Measurements from ENCODE around the gene ITGAD. TPM values are rescaled to one million over a fixed set of nuclear protein-coding genes. Genes with fewer than 3 reads are reported as not detected.

Gene ITGAD
- total RNA-seq, 1 experiment from 2014 or later: not detected

- peak; percentile 45; the same call in 1 of the 2 replicates for TF ChIP-seq ZNF281 (CRISPR knock-in tag; IDR thresholded peaks at IDR 0.05)
- no peak for TF ChIP-seq ZNF121 (CRISPR knock-in tag; IDR thresholded peaks at IDR 0.05)
- TF ChIP-seq SP1 (CRISPR knock-in tag; conservative IDR thresholded peaks at IDR 0.05): peak; percentile 95
- TF ChIP-seq ZNF512 (CRISPR knock-in tag; IDR thresholded peaks at IDR 0.05; ENCODE audit: borderline replicate concordance): no peak
- no peak for TF ChIP-seq IRF2 (CRISPR knock-in tag; IDR thresholded peaks at IDR 0.05; ENCODE audit: borderline replicate concordance, low read depth)
- TF ChIP-seq FOXP4 (CRISPR knock-in tag; IDR thresholded peaks at IDR 0.05): 0 out of 2 replicates have a peak, but pooled peaks have one; percentile 61
- TF ChIP-seq ZNF396 (CRISPR knock-in tag; IDR thresholded peaks at IDR 0.05; ENCODE audit: borderline replicate concordance): no peak
These were observed 65.9 kb downstream of the ITGAD start, which contains the start of gene ARMC5 (continued) for GRCh38 chr16:31458844-31459686.

- H3K4me1 Mint-ChIP-seq: peaks cover 25% of the 10 kb centered on the region
- CTCF ChIA-PET: interaction anchor here (0.5 to 12.2 kb wide), 41 partner anchors 8 to 518 kb away, joined by 3 to 221 read pairs (median 4); partner anchors contain the start of genes HSD3B7, PYCARD, PYDC1 and RUSF1
- POLR2A ChIA-PET: interaction anchor here (0.5 to 3.4 kb wide), 9 partner anchors 12 to 343 kb away, joined by 3 to 13 read pairs (median 4); partner anchors contain the start of genes KAT8, TGFB1I1 and ZNF843
- H3K27me3 Mint-ChIP-seq (ENCODE audit: low read depth): no peaks in the 10 kb centered on the region
- ATAC-seq (peak; percentile 79), DNase-seq (ENCODE audit: low spot score) (peak; percentile 100)
- peak overlapping the region; percentile 89 for H3K27ac Mint-ChIP-seq
- no peaks in the 10 kb centered on the region for H3K9me3 Mint-ChIP-seq
- H3K36me3 Mint-ChIP-seq: peaks cover 10% of the 10 kb centered on the region; the same call in 1 of the 2 replicates
- peak overlapping the region; percentile 88 for H3K4me3 Mint-ChIP-seq
- TF ChIP-seq CDX4 (CRISPR knock-in tag; IDR thresholded peaks at IDR 0.05; ENCODE audit: borderline replicate concordance): no peak
- no peak for TF ChIP-seq ZNF263 (CRISPR knock-in tag; IDR thresholded peaks at IDR 0.05; ENCODE audit: low read depth)
- TF ChIP-seq ZNF532 (CRISPR knock-in tag; IDR thresholded peaks at IDR 0.05; ENCODE audit: borderline replicate concordance): no peak
- 0 out of 2 replicates have a peak, but pooled peaks have one; percentile 23 for TF ChIP-seq HMGXB4 (CRISPR knock-in tag; IDR thresholded peaks at IDR 0.05)
- no peak for TF ChIP-seq ATF2 (CRISPR knock-in tag; IDR thresholded peaks at IDR 0.05; ENCODE audit: borderline replicate concordance, low read depth)
- TF ChIP-seq MAX (CRISPR knock-in tag; IDR thresholded peaks at IDR 0.05): no peak
These were observed 66.8 kb downstream of the ITGAD start for GRCh38 chr16:31459687-31460581.
